Measurements from ENCODE around the gene SRGAP3.

SRGAP3 gene

GRCh38 chr3:9202546-9202945 is 46.9 kb downstream of the SRGAP3 start:
- DNase-seq (ENCODE audit: low spot score), result no peak

GRCh38 chr3:9201955-9202354 is 47.5 kb downstream of the SRGAP3 start:
- DNase-seq (ENCODE audit: low spot score), result no peak
- no peak for TF ChIP-seq CTCF (IDR thresholded peaks at IDR 0.05; ENCODE audit: extremely low read depth, missing control alignments)

More at GRCh38 chr3:9202546-9202945, 46.9 kb downstream of the SRGAP3 start:
- no peak for TF ChIP-seq CTCF (IDR thresholded peaks at IDR 0.05; ENCODE audit: extremely low read depth, missing control alignments)

GRCh38 chr3:9201266-9201665 is 48.2 kb downstream of the SRGAP3 start:
- no peak for TF ChIP-seq CTCF (IDR thresholded peaks at IDR 0.05; ENCODE audit: extremely low read depth, missing control alignments)
- DNase-seq (ENCODE audit: low spot score), result no peak

- no peak for DNase-seq (ENCODE audit: low spot score)
- TF ChIP-seq CTCF (IDR thresholded peaks at IDR 0.05; ENCODE audit: extremely low read depth, missing control alignments), result no peak
These were observed 49.7 kb downstream of the SRGAP3 start for GRCh38 chr3:9199775-9200174.

GRCh38 chr3:9198899-9199335 is 50.5 kb downstream of the SRGAP3 start:
- TF ChIP-seq CTCF (IDR thresholded peaks at IDR 0.05; ENCODE audit: extremely low read depth, missing control alignments), result no peak
- DNase-seq (ENCODE audit: low spot score), result no peak

- TF ChIP-seq CTCF (IDR thresholded peaks at IDR 0.05; ENCODE audit: extremely low read depth, missing control alignments), result no peak
These were observed 51.2 kb downstream of the SRGAP3 start for GRCh38 chr3:9198261-9198660.

GRCh38 chr3:9196020-9196419 is 53.4 kb downstream of the SRGAP3 start:
- DNase-seq (ENCODE audit: low spot score), result no peak
- no peak for TF ChIP-seq CTCF (IDR thresholded peaks at IDR 0.05; ENCODE audit: extremely low read depth, missing control alignments)

More at GRCh38 chr3:9198261-9198660, 51.2 kb downstream of the SRGAP3 start:
- DNase-seq (ENCODE audit: low spot score), result no peak
